Small intestine (tissue), 7 donors: ENCODE data around the gene EDIL3. TPM values are rescaled to one million over a fixed set of nuclear protein-coding genes. Genes with fewer than 3 reads are reported as not detected.
A peak's percentile ranks its signal among the peaks of the same experiment; 100 is the strongest.

Experiments
- DNase-seq, 2 donors: peaks; one replicate each; pipeline versions ENCODE4 v3.0.0 to v3.0.0-alpha.2; 2013
- FAIRE-seq: peaks from 2 replicates; lab custom pipeline; 2012; peaks lifted over from hg19 to GRCh38; lab: Jason Lieb, UNC
- H3K27ac ChIP-seq, 3 donors: one replicate each; pipeline ENCODE4 v1.5.1; 2013; ENCODE audit warnings: low read length in 2 of 3, mild to moderate bottlenecking in 2 of 3, control low read depth in 1 of 3, inconsistent platforms in 1 of 3, low read depth in 1 of 3, moderate library complexity in 1 of 3
- H3K27me3 ChIP-seq, 3 donors: one replicate each; pipeline ENCODE4 v1.6.1; 2013; ENCODE audit warnings: low read length in 3 of 3, inconsistent platforms in 1 of 3; ENCODE audit not compliant: control insufficient read depth in 3 of 3, insufficient read depth in 3 of 3
- H3K36me3 ChIP-seq, 3 donors: one replicate each; pipeline ENCODE4 v1.6.1; 2013; ENCODE audit warnings: low read length in 3 of 3, inconsistent platforms in 1 of 3, low read depth in 1 of 3, mild to moderate bottlenecking in 1 of 3, moderate library complexity in 1 of 3; ENCODE audit not compliant: control insufficient read depth in 3 of 3, insufficient read depth in 2 of 3
- H3K4me1 ChIP-seq, 3 donors: one replicate each; pipeline ENCODE4 v1.6.1; 2013; ENCODE audit warnings: low read length in 2 of 3, inconsistent platforms in 1 of 3, low read depth in 1 of 3, mild to moderate bottlenecking in 1 of 3, moderate library complexity in 1 of 3; ENCODE audit not compliant: control insufficient read depth in 3 of 3, insufficient read depth in 2 of 3
- H3K4me3 ChIP-seq, 3 donors: one replicate each; pipeline ENCODE4 v1.5.1; 2013; ENCODE audit warnings: low read length in 3 of 3, control low read depth in 1 of 3, inconsistent platforms in 1 of 3, low read depth in 1 of 3, mild to moderate bottlenecking in 1 of 3, moderate library complexity in 1 of 3
- H3K9me3 ChIP-seq, 2 donors: one replicate each; pipeline ENCODE4 v1.6.1; 2013; ENCODE audit warnings: low read depth in 1 of 2, low read length in 1 of 2; ENCODE audit not compliant: control insufficient read depth in 2 of 2, insufficient read depth in 1 of 2
- WGBS, 3 donors: extraction: QIAGEN DNeasy Blood & Tissue Kit; methylation state at CpG; one replicate each; pipeline ENCODE4 v1.1.7; 2013; 5-methylcytosine and 5-hydroxymethylcytosine counted together
- polyA plus RNA-seq, 4 donors: library from polyadenylated mRNA; stranded (reverse) in 3 of 4; unstranded in 1 of 4; fragments of 200-250 nt in 3 of 4; fragments of 120-200 nt in 1 of 4; gene quantifications; one replicate each; pipeline versions ENCODE4 v1.2.1 to v1.2.3, GENCODE V29; 2013
- donor health status: healthy with polysubstance abuse.
- donor health status: control.
- donor health status: control.
- donor health status: Bipolar disorder and iron deficiency.
- donor health status: healthy.

Gene EDIL3
- polyA plus RNA-seq, 4 donors = 1.6 to 24.6 (median 5.1) TPM; not detected in 1

DNA sequence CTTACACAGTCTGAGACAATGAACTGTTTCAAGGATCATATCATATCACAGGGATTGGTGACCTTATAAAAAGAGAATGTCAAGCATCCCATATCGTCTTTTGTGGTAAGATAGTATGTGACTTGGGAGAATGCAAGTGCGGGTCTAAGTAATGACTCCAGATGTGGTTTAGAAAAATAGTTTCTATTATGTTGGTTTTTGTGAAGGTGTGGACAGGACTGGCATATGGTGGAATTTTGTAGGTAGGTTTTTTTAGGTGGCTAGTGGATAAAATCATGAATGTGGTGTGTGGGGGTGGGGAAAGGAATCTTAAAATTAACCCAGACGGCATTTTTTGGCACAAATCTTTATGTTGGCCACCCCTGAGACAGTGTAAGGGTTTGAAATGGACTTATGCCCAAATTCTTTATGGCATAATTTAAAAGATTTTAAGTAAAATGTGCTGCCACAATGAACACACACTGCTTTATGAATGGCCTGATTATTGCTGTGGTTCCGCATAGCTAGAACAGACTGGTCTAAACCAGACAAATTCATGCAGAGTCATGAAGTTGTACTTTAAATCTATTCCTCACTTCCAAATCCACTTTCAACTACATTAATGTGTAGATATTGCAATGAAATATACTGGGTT lies 459.2 kb downstream of the EDIL3 start:
- peaks cover 0 to 4% of the 10 kb centered on the region in 2 donors for H3K9me3 ChIP-seq
- no peak for FAIRE-seq

DNA sequence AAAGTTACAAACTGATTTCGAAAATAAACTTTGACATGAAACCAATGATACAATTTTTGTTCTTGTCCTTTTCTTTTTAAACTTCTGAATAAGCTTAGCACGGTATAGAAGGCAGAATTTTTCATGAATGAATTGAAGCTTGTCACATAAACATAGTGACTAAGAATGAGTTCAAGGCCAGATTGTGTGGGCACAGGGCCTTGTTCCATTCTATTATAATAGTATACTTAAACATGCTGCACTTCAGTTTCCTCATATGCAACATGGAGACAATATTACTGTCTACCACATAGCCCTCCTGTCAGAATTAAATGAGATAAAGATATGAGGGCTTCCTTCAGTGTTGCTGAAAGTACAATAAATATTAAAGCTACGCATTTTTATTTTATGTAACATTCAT lies 459.8 kb downstream of the EDIL3 start:
- DNase-seq = no peak
- 79 to 93% (median 85%) methylated on average over 3 of the region's 3 CpGs for WGBS, 3 donors
- no peaks in the 10 kb centered on the region for H3K27me3 ChIP-seq
- no peak overlapping the region for H3K27ac ChIP-seq
- no peak for FAIRE-seq
- no peak overlapping the region for H3K4me3 ChIP-seq
- H3K4me1 ChIP-seq = no peaks in the 10 kb centered on the region
- peaks cover 0 to 4% of the 10 kb centered on the region in 2 donors for H3K9me3 ChIP-seq
- H3K36me3 ChIP-seq = no peaks in the 10 kb centered on the region

More for the DNA sequence above, 459.2 kb downstream of the EDIL3 start:
- DNase-seq = peak in 1 of 2 donors; percentile 2
- WGBS, 3 donors = 62 to 73% (median 73%) methylated on average over 4 of the region's 4 CpGs
- H3K4me1 ChIP-seq = no peaks in the 10 kb centered on the region
- H3K36me3 ChIP-seq = no peaks in the 10 kb centered on the region
- H3K4me3 ChIP-seq = no peak overlapping the region
- H3K27ac ChIP-seq = no peak overlapping the region
- no peaks in the 10 kb centered on the region for H3K27me3 ChIP-seq

DNA sequence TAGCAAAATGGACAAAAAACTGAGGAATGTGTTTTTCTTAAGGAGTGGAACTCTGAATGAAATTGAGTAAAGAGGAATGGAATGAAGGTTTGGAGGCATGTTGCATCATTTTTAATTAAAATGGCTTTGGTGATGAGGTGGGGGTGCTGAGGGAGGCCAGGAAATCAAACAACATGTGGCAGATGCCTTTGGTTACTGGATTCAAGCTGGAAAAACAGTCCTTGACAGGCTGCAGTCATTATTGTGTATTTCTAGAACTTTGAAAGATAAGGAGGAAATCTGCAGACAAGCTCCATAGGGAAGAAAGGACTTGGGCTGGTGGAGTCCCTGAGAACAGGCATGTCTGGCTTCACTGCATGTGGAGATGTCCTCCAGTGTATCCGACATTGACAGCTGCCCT lies 460.5 kb downstream of the EDIL3 start:
- DNase-seq (no peak), FAIRE-seq (no peak)
- Histone ChIP-seq H3K9me3 (peaks cover 0 to 4% of the 10 kb centered on the region in 2 donors), H3K27me3 (no peaks in the 10 kb centered on the region), H3K27ac (no peak overlapping the region), H3K4me1 (no peaks in the 10 kb centered on the region), H3K4me3 (no peak overlapping the region), H3K36me3 (no peaks in the 10 kb centered on the region)
- WGBS, 3 donors = 84 to 90% (median 90%) methylated on average over 1 of the region's 1 CpG

DNA sequence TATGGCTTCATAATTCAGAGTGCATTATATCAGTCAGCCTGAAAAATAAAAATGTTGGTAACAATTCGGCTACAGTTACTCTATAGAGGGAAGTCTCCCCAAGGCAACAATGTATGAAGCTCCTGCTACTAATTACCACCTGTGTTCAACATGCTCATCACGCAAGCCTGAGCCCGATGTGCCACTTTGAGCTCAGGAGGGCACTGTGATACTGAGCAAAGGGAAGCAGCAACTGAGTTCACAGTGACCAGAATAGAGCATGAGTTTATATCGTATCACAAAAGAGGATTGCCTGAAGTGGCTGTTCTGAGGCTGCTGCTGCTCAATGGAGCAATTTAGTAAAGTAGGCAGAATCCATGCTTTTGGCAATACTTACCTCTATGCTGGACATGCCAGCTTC lies 462.0 kb downstream of the EDIL3 start:
- Histone ChIP-seq H3K9me3 (peaks cover 0 to 4% of the 10 kb centered on the region in 2 donors), H3K27ac (no peak overlapping the region), H3K27me3 (no peaks in the 10 kb centered on the region), H3K4me3 (no peak overlapping the region), H3K36me3 (no peaks in the 10 kb centered on the region), H3K4me1 (peaks cover 0 to 2% (median 2%) of the 10 kb centered on the region in 3 donors)
- FAIRE-seq (no peak), DNase-seq (no peak)
- 88 to 94% (median 91%) methylated on average over 4 of the region's 4 CpGs for WGBS, 3 donors

DNA sequence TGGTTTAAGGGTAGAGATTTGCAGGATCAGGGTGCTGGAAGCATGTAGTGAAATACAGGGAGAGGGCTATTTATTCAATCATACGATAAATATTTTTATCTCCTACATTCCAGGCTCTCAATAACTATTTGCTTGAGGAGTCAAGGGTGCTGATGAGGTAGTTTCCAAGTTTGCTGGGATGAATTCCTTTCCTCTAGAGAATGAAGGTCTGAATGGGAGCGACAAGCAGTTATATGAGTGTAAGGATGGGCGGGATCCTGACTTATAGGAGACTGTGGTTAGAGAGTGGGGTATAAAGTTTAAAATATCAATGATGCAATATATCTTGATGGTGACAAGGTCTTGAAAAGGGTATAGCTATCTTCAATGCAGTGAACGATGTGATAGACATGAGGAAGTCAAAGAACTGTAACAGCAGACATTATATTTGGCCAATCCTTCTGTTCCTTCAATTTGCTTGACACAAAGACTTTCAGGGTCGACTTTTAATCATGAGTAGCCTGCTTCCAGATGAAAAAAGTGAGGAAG lies 462.9 kb downstream of the EDIL3 start:
- peaks cover 0 to 6% (median 2%) of the 10 kb centered on the region in 3 donors for H3K4me1 ChIP-seq
- no peak overlapping the region for H3K27ac ChIP-seq
- no peak overlapping the region for H3K4me3 ChIP-seq
- H3K27me3 ChIP-seq = no peaks in the 10 kb centered on the region
- no peaks in the 10 kb centered on the region for H3K36me3 ChIP-seq
- peaks cover 0 to 4% of the 10 kb centered on the region in 2 donors for H3K9me3 ChIP-seq
- DNase-seq (no peak), FAIRE-seq (no peak)
- 64 to 75% (median 68%) methylated on average over 5 of the region's 5 CpGs for WGBS, 3 donors

DNA sequence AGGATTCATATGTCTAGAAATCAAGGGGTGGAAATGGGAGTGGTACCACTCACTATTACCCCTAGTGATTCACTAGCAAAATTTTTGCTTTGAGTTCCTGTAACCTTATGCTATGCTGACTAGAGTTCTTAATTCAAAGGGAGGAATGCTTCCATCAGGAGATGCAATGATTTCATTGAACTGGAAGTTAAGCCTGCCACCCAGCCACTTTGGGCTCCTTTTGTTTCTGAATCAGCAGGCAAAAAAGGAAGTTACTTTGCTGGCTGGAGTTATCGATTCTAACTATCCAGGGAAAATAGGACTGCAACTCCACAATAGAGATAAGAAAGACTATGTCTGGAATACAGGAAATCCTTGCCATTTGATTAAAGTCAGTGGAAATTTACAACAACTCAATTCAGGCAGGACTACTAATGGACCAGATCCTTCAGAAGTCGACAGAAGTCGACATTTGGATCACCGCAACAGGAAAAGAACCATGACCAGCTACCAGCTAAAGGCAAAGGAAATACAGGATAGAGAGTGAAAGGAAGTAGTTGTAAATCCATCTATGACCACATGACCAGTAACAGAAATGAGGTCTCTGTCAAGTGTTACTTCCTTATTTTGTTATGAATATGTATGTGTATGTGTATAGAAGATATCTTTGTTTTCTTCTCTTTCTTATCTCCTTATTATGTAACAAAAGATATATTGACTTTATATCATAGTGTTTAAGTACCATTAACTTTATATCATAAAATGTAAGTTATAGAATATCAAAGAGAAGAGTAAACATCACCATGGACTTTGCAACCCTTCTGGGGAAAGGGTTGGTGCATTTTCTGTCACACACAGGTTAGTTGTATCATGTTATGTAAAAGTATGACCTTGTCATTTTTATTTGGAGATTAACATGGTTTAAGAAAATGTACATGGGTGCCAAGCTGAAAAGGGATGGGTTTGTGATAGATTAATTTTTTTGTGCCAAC lies 465.3 kb downstream of the EDIL3 start:
- no peak for FAIRE-seq
- DNase-seq = peak; percentile 23 to 75
- WGBS, 3 donors = 32 to 53% (median 46%) methylated on average over 4 of the region's 4 CpGs
- H3K9me3 ChIP-seq = peaks cover 0 to 4% of the 10 kb centered on the region in 2 donors
- H3K27me3 ChIP-seq = no peaks in the 10 kb centered on the region
- H3K27ac ChIP-seq = no peak overlapping the region
- H3K4me1 ChIP-seq = peaks cover 0 to 6% (median 2%) of the 10 kb centered on the region in 3 donors
- H3K36me3 ChIP-seq = no peaks in the 10 kb centered on the region
- H3K4me3 ChIP-seq = no peak overlapping the region

DNA sequence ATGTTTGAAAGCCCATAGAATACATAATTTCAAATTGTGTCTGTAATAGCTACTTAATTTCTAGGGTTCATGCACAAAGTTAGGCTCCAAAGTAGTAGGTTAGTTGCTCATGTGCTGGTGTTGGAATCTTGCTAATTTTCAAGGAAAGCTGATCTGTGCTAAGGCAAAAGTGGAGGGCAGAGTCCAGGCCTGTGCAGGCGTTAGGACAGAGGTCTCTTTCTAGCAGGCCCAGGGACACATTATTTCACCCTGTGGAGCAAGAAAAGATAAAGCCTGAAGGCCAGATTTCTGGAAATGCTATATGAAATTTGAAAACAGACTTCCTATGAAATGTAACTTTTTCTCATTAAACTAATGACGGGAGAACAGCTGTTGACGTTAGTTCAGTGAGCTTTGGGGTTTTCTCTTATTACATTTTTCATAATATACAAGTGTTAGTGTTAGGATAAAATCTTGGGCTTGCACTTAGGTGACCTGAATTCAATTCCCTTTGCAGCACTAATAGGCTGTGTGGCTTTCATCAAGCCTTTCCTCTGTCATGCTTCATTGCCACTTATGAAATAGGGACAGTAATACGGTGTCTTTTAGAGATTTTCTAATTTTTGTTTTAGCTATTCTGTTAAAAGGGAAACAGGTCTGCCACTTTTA lies 467.3 kb downstream of the EDIL3 start:
- no peak for FAIRE-seq
- WGBS, 3 donors = 47 to 68% (median 53%) methylated on average over 4 of the region's 4 CpGs
- H3K9me3 ChIP-seq = no peaks in the 10 kb centered on the region
- peak; percentile 32 to 51 for DNase-seq
- no peak overlapping the region for H3K27ac ChIP-seq
- H3K4me1 ChIP-seq = peaks cover 0 to 6% (median 2%) of the 10 kb centered on the region in 3 donors
- no peak overlapping the region for H3K4me3 ChIP-seq
- H3K27me3 ChIP-seq = no peaks in the 10 kb centered on the region
- H3K36me3 ChIP-seq = no peaks in the 10 kb centered on the region
